Fibroblast of gingiva (primary cell): ENCODE data around the gene ATP5MK.
A peak's percentile ranks its signal among the peaks of the same experiment; 100 is the strongest.
"Not testable (repeated sequence)": the region's sequence is repeated elsewhere in the genome, so short reads cannot be mapped to it uniquely, and the experiment has no call there.

ENCODE experiments used
- DNase-seq: peaks from one replicate; pipeline ENCODE4 v3.0.0-alpha.2; 2011; ENCODE audit warnings: low read depth

The ATP5MK gene

GRCh38 chr10:103396789-103397087, 463 bp upstream of the ATP5MK start:
- no peak for DNase-seq

- DNase-seq: peak; percentile 8
Measured at GRCh38 chr10:103395754-103396066, 565 bp downstream of the ATP5MK start.

- no peak for DNase-seq
Measured at GRCh38 chr10:103394180-103394579, 2.1 kb downstream of the ATP5MK start.

- no peak for DNase-seq
Measured at GRCh38 chr10:103382769-103383168, 13.5 kb downstream of the ATP5MK start.

- DNase-seq: no peak
Measured at GRCh38 chr10:103374263-103374662, 22.0 kb downstream of the ATP5MK start.

- DNase-seq: no peak
Measured at GRCh38 chr10:103373544-103373943, 22.7 kb downstream of the ATP5MK start.

- DNase-seq: peak; percentile 94
Measured at GRCh38 chr10:103367782-103368518, 28.3 kb downstream of the ATP5MK start, which contains the start of gene TAF5. TAF5 (plus strand) TSS chr10:103367976; CDS start chr10:103367990, 14 bp downstream.

- DNase-seq: no peak
Measured at GRCh38 chr10:103367379-103367781, 28.9 kb downstream of the ATP5MK start.

- DNase-seq: not testable (repeated sequence)
Measured at GRCh38 chr10:103360791-103361190, 35.5 kb downstream of the ATP5MK start.

- DNase-seq: not testable (repeated sequence)
Measured at GRCh38 chr10:103359493-103359892, 36.8 kb downstream of the ATP5MK start.

- no peak for DNase-seq
Measured at GRCh38 chr10:103355906-103356599, 40.2 kb downstream of the ATP5MK start.

- DNase-seq: not testable (repeated sequence)
Measured at GRCh38 chr10:103354567-103354966, 41.7 kb downstream of the ATP5MK start.

GRCh38 chr10:103353281-103353680, 43.0 kb downstream of the ATP5MK start:
- no peak for DNase-seq

- peak; percentile 68 for DNase-seq
Measured at GRCh38 chr10:103350517-103351260, 45.6 kb downstream of the ATP5MK start, which contains the start of gene PCGF6. PCGF6 (minus strand) TSS chr10:103351140; CDS start chr10:103351066, 74 bp downstream.

GRCh38 chr10:103350175-103350516, 46.1 kb downstream of the ATP5MK start:
- no peak for DNase-seq
